Sigmoid colon (tissue), 4 donors: ENCODE data around the gene NPTX2.

Experiments used
- CTCF ChIP-seq, 4 experiments: fragments of 450-650 bp in 3 of 4; fragments of 200-600 bp in 1 of 4; IDR thresholded peaks; one replicate each; pipeline ENCODE4 v1.5.1; 2016 to 2019; ENCODE audit warnings: antibody characterized with exemption in 4 of 4, mild to moderate bottlenecking in 3 of 4, moderate library complexity in 2 of 4
- EP300 ChIP-seq, 4 donors: sonication (generic); formaldehyde crosslinking; IDR thresholded peaks; one replicate each; pipeline ENCODE4 v1.6.1; 2017; ENCODE audit warnings: antibody characterized with exemption in 4 of 4
- POLR2A ChIP-seq, 2 donors: fragments of 450-650 bp; IDR thresholded peaks; one replicate each; pipeline ENCODE4 v1.6.1; 2016; ENCODE audit warnings: antibody characterized with exemption in 2 of 2, mild to moderate bottlenecking in 2 of 2, moderate library complexity in 2 of 2
- POLR2AphosphoS5 ChIP-seq, 4 donors: sonication (generic); formaldehyde crosslinking; IDR thresholded peaks; one replicate each; pipeline ENCODE4 v1.6.1; 2017; ENCODE audit warnings: antibody characterized with exemption in 4 of 4

GRCh38 chr7:98674881-98675280, 57.8 kb downstream of the NPTX2 start:
- TF ChIP-seq POLR2A (IDR thresholded peaks at IDR 0.05): no peak
- TF ChIP-seq CTCF (IDR thresholded peaks at IDR 0.05): no peak
- no peak for TF ChIP-seq POLR2AphosphoS5 (IDR thresholded peaks at IDR 0.05)
- TF ChIP-seq EP300 (IDR thresholded peaks at IDR 0.05): no peak
